Dedifferentiated amniotic fluid mesenchymal stem cell (primary cell): ENCODE results near the gene CTIF.

Experiments used
- DNase-seq: peaks from one replicate; pipeline ENCODE4 v3.0.0-alpha.2; 2016; ENCODE audit errors: extremely low spot score

CTIF gene

DNA sequence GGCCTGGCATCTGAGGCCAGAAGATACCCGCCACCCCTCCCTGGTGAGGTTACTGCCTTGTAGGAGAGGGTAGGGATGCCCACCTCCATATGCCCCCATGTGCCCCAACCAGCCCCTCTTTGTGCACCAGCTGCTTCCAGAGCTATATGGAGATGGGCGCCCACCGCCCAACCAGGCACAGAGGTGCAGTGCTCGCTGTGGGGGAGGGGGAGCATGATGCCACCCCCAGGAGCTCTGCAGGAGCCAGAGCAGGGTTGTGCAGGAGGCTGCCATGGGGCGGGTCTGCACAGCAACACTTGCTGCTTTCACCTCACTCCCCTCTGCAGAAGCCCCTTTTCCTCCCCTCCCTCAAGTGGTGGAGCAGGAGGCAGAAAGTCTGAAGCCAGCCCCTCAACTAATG lies 237.3 kb downstream of the CTIF start:
- no peak for DNase-seq

DNA sequence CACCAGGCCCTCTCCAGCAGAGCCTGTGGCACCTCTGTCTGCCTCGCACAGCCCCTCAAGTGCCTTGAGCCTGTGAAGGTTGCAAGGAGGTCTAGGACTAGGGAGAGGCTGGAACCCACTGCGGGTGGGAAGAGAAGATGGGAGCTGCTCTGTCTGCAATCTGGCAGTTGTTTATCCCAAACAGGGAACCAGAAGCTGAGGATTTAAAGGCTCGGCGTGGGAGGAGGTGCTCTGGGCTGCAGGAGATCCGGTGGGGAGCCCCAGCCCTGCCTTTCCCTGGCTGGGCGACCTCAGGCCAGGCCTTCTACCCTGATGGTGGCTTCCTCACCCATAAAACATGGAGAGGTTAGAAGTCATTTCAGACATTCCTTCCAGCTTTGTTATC lies 237.8 kb downstream of the CTIF start:
- no peak for DNase-seq

DNA sequence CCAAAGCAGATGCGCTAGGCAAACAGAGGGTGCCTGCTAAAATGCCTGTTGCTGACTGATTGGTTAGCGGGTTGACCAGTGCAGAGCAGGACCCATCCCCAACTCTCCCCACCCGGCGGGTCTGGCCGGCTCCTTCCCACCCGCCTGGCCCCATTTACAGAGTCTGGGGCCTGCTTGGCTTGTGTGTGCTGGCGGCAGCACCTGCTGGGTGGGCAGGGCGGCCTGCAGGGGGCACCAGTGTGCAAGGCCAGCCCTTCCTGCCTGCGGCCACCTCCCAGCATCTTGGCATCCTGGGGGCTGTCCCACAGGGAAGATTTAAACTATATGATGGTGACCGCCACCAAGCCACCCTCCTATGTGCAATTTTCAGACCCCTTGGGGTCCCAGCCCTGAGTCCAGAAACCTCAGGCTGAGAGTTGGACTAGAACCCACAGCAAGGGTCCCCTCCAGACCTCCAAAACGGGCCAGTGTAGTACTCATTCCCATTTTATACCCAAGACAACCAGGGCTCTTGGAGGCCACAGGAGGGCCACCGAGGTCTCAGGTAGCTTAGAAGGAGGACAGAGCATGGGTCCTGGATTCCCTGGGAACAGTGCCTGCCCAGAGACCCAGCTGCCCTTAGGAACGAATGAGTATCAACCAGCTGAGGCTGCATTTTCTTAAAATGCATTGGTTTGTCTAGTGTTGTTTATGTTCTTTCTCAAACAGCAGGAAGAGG lies 238.4 kb downstream of the CTIF start:
- no peak for DNase-seq

DNA sequence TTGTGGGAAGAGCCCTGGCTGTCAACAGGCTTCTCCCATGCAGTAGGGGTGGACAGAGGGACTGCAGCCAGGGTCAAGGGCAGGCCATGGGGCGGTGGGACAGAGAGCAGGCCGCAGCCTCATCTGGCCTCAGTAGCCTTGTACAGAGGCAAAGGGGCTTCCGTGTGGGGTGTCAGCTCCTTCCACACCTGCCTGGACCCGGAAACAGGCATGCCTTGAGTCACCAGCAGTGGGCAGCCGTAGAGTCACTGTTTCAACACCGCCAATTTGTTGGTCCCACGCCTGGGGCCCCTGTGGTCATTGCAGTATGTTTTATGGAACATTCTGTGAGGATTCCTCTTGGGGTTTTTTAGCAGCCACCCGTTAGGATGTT lies 238.9 kb downstream of the CTIF start:
- DNase-seq: no peak

DNA sequence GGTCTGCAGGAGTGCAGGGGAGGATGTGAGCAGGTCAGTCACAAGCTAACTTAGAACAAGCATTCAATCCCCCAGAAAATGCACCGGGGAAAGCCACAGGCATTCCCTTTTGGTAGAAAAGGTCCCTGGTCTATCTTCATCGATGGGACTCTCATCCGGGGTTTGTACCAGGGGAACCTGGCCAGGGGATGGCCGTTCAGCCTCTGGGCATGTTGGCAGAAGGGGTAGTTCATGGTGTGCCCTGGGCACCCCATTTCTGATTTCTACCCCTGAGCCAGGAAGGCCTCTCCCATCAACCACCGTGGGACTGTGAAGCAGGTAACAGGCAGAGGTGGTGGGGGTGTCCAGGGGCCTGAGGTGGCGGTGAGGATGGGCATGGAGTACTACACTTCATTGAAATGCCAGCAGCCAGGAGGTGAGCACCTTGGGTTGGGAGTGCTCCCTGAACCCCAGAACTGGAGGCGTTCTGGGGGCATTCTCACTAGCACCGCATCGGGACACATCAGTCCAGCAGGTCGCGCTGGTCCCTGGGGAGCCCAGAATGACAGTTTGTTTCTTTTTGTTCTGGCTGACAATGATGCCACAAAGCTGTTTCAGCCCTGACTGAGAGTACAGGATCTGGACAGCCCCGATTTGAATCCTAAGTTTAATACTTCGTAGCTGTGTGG lies 239.6 kb downstream of the CTIF start:
- no peak for DNase-seq

DNA sequence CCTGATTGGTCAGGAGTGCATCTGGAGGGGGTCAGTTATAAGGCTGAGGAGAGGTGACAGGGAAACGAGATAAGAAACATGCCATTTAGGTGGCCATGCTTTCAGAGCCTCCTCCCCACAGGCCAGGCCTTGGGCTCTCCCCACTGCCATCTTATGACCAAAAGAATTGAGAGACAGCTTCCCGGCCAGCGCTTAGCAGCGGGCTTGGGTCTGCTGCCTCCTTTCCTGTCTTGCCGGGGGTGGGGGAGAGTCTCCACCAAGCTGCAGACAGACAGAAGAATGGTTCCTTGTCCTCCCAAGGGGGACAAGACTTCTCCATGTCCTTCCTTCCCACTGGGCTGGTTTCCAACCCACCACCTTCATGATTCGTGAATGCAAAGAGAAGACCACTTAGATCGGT lies 240.6 kb downstream of the CTIF start:
- no peak for DNase-seq

DNA sequence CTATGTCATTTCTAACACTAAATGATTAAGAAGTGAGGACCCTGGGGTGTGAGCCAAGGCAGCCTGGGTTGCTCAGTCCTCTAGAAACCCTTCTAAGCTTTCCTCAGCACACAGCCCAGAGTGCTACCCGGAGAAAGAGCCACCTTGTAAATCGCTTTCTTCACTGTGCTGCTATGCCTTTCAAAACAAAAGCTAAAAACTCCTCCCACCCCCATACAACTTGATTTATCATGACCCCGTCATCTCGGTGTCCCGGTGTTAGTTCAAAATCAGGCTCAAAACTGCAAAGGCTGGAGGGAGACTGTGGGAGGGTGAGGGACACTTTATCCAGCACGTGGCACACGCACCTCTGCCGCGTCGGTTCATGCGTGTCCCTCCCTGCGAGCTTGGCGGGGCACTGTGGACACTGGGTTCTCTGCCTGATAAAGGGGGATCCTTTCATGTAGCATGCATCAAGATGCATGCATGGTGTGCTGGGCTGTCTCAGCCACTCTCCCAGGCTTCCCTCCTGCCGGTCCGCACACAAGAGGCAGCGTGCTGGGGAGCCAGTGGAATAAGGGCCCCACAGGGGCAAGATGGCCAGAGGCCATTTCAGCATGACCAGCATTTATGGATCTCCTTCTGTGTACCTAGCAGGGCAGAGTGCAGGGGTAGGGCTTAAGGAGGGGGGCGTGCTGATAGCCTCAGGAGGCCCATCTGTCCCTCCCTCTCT lies 241.5 kb downstream of the CTIF start:
- no peak for DNase-seq

DNA sequence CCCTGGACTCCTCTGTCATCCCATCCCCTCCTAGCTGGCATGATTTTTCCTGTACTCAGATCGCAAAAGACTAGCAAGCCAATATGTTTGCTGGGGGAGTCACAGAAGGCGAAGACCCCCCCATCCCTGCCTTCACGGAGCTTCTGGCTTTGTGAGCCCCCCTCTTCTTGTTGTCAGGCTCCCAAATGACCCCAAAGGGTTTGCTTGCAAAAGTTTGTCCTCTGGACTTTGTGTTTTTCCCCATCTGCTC lies 242.0 kb downstream of the CTIF start:
- no peak for DNase-seq

DNA sequence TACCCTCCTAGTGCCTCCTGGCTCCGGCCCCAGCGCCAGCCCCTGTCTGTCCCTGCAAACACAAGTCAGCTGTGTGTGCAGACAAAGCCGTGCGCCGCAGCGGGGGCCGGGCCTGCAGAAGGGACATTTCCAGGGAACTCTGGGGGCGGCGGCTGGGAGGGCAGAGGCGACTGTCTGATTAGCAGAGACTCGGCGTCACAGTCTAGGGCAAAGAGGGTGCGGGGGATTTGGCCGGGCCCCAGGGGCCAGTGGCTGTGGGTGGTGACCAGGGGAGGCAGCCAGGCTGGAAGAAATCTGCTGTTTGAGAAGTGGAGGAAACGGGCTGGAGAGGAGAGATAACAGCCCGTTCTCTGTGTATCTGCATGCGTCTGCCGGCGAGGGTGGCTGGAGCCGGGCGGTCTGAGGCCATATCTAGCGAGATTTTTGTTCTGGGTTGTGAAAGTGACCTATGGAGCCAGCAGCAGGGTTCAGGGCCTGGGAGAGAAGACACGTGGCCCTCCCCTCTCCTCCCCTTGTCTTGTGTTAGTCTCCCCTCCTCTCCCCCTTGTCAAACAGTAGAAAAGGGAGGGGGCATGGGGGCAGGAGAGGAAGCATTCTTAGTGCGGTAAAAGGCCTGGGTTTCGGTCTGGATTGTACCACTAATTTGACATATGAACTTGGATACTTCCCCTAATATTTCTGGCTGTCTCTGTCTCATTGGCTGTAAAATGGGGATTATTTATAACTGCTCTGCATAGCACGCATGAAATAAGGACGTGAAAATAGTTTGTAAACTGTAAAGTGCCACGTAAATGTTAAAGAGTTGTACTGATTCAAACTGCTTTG lies 242.5 kb downstream of the CTIF start:
- no peak for DNase-seq

DNA sequence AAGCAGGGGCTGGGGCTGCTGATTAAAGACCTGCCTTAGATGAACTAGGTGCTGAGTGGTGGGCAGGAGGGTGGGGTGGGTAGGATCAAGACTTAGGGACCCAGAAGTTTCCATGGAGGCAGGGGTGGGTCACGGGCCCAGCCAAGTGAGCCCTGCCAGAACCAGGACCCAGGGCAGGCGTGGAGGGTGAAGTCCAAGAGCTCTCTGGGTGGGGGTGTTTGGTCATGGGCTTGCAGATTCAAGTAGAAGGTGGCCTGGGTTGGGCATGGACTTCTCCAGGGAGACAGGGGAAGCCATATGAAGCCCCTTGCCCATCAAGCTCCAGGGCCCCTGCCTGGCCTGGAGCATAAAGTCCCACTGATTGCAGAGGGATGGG lies 243.1 kb downstream of the CTIF start:
- DNase-seq: no peak

DNA sequence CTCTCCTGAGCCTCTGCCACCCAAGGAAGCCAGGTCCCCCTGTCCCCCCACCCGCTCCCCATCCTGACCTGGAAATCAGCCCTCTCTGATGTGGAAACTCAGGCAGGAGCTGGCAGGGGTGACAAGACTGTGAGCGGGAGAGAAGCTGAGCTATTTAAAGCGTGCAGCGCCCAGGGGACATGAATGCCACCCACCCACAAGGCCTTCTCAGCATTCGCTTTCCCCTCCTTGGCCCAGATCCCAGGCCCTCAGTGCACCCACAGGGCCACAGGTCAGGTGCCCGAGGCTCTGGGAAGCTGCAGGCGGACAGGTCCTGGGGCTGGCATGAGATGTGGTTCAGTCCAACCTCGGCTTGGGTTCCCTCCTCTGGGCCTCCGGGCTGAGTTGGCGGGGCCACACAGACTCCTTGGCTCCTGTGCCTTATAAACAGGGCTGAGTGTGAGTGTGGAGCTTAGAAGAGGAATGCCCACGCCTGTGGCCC lies 243.6 kb downstream of the CTIF start:
- peak; percentile 16 for DNase-seq

DNA sequence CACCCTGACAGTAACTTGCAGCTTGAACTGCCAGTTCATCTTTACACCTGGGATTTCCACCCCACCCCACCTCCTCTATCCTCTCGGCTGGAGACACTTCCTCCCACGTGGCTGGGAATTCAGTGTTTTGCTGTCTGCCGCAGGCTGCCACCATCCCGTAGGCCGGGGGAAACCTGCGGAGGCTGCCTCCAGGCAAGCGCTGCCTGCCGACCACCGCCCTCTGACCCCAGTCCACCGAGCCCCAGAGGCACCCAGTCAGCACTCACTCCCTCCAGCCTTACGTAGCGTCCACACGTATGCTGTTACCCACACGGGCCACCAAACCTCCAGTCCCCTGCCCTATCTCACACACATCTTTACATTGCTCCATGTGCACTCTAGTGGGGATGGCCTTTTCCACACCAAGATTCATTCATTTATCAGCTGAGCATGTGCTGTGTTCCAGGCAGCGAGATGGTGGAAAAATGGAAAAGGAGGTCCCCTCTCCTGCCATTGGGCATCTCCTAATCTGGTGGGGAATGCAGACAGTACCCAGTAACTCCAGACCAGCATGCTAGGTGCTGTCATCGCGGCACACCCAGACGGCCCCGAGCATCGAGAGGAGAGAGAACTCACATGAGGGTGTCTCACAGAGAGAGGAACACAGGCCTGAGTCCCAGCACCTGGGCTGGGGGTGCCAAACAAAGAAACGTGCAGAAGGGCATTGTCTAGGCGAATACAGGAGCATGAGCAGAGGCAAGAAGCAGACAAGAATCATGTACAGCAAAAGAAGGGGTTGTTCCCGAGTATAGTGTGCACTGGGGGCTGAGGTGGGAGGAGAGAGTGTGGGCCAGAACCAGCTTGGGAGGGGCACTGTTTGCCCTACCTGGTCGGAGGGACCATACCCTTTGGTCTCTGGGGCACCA lies 245.0 kb downstream of the CTIF start:
- no peak for DNase-seq

DNA sequence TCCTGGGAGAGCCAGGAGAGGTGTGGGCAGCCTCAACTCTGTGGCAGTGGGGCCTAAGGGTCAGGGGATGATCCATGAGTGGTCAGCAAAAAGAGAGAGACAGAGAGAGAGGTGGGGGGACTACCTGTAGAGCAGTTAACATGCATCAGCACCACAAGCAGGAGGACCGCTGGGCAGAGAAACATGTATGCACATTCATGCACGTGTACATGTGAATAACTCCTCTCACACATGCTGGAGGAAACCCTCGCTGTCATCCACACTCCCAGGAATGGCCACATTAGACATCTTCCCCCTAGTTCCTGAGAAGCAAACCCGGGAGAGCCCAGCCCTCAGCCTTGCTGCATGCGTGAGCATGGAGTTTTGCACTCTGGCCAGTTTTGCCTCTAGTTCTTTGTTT lies 245.8 kb downstream of the CTIF start:
- no peak for DNase-seq

DNA sequence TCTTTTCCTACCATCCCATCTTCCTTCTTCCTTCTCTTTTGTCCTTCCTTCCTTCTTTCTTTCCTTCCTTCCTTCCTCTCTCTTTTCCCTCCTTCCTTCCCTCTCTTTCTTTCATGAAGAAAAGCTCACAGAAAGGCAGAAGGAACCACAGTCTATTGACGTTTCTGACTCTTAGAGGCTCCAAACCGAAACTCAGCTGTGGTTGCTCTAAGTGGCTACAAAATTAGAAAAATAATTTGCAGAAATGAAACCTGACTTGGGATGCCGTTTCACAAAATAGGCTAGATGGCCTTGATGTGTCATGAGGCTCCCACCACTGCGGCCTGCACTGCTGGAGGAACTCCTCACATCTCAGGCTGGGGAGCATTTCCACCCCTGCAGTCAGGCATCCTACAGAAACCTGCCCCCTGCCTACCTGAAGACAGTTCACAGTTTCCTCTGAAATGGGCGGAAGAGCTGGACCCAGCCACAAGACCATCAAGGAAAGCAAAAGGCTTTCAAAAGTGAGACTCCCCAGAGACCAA lies 246.3 kb downstream of the CTIF start:
- no peak for DNase-seq

DNA sequence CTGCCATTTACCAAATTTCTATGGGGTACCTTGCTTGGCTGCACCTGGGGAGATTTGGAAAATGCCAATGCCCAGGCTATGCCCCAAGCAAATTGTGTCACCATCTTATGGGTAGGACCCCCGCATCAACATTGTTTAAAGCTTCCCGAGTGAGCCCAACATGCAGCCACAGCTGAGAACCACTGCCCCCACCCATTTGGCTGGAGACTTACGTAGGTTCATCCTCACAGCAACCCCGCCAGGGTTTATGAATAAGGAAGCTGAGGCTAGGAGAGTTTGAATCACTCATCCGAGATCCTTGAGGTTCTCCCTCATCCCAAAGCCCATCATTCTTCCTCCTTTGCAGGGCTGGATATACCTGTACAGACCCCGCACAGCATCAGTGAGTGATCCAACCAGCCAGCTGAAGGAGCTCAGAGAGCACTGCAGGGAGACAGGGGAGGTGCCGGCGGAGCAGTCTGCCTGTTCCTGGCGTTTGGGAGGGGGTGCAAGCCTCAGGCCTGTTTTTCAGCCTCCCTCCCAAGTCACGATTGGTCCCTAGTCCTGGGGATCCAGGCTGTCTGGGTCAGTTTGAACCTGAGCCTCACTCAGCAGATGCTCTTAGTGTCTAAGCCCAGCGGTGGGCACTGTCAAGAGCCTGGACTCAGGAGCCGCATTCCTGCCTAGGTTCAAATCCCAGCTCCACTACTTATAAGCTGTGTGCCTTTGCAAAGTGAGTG lies 247.1 kb downstream of the CTIF start:
- no peak for DNase-seq

DNA sequence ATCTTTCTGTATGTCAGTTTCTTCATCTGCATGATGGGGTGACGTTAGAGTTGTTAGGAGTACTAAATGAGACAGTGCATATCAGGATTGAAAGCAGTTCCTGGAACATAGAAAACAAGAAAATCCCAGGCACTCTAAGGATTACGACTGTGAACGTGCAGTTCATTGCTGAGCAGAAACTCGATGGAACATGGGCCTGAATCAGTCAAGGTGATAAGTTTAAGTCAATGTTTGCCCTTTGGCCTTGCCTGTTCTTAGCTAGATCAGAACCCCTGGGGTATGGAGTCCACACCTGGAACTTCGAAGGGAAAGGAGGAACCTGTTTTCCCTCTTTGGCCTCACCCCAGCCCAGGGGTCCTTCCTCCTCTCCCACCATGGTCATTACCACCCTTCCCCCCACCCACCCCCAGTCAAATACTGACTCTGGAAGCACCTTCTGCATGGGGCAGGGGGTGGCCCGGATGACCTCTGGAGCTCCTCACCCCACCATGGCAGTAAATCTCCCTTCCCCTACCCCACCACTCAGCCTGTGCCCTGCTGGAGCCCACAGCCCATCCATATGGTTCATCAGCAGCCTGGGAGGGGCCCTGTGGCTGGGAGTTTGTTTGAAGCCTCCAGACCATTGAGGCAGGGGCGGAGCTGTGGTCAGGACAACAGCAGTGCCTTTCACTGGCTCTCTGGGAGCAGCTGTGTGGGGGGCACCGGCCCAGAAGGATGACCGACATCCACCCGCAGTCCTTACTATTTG lies 247.8 kb downstream of the CTIF start:
- no peak for DNase-seq

DNA sequence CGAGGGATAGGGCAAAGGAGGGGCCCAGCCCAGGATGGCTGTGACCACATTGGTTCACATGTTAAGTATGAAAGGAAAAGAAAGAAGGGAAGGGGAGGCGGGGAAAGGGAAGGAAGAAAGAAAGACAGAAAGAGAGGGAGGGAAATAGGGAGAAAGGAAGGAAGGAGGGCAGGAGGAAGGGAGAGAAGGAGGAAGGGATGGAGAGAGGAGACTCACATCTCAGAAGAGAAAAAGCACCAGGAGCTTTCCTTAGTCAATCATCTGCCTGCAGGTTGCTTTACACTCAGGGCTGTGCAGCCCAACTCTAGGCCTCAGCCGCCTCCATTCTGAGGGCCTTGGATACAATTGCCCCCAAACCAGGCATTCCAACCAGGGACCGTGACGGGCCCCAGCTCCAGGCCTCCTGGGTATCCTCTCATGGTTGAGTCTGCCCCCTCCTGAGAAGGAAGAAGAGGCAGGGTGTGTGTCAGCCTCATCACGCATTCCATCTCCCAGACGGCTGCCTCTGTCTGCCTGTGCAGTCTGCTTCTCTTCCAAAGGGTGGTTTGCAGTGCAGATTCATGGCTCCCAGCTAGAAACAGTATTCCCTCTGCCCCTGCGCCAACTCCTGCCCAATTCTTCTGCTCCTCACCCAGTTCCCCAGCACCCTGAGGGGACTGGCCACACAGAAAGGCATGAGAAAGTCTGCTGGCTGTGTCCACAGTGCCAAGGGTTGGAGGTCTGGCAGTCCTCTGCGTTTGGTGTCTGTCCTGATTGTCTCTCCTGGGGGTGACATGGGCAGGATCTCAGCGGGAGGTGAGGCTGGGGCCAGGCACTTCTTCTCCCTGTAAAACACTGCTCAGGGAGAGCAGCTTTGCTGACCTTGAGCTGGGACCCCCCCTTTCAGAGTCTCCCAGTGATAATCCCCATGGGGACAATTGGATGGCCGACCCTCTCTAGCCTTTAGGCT lies 248.6 kb downstream of the CTIF start:
- peak; percentile 22 for DNase-seq

DNA sequence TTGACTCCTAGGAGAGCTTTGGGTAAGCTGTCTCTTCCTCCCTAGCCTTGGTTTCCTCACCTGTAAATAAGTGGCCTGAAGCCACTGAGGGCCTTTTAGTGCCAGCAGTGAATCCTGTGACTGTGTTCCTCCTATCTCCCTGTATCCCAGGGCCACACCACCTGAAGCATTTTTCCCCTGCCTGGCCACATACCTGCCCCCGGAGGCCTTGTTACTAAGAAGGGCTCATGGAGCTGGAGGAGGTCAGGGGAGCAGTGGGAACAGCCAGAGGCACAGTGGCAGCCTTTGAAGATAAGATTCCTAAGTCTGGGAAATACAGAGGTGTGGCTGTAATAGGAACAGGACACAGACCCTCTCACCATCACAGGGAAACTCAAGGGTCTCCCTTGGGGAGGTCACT lies 249.5 kb downstream of the CTIF start:
- DNase-seq: no peak
